Ovary (tissue), 3 donors: ENCODE results near the gene TOGARAM2.

Experiments
- EP300 ChIP-seq: sonication (generic); formaldehyde crosslinking; IDR thresholded peaks from one replicate; pipeline ENCODE4 v1.6.1; 2017; ENCODE audit warnings: antibody characterized with exemption
- POLR2A ChIP-seq: fragments of 450-650 bp; IDR thresholded peaks from one replicate; pipeline ENCODE4 v1.6.1; 2017; ENCODE audit warnings: antibody characterized with exemption, mild to moderate bottlenecking, moderate library complexity
- TF ChIP-seq, protein P1 (sequence below), 3 donors: fragments of 450-650 bp in 2 of 3; fragments of 200-600 bp in 1 of 3; IDR thresholded peaks; one replicate each; pipeline versions ENCODE4 v1.5.1 to v1.8.0; 2016 to 2022; ENCODE audit warnings: antibody characterized with exemption in 3 of 3, mild to moderate bottlenecking in 1 of 3
- donor health status: DM: no; HTN: no; CAD: no.

DNA sequence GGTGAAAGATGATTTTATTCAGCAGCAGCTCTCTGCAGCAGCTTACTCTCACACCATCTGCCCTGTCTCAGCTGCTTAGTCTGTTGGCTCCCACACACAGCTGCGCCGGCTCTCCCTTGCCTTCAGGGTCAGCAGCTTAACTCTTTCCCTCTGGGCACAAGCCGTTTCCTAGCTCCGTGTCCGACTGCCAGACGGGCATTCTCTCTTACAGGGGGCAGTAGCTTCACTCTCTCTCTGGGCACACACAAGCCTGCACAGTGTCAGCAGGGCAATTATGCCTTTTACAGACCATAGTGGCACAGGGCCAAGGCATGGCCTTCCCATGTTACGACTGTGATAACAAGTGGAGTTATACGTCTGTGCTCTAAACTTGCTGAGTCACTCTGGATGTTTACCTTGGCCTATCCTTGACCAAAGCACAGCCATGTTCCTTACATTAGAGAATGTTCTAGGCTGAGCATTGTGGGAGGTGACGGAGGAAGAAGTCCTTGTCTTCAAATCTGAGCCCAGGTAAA lies 61.5 kb downstream of the TOGARAM2 start:
- TF ChIP-seq EP300 (no peak), POLR2A (no peak)
- TF ChIP-seq, protein P1, sequence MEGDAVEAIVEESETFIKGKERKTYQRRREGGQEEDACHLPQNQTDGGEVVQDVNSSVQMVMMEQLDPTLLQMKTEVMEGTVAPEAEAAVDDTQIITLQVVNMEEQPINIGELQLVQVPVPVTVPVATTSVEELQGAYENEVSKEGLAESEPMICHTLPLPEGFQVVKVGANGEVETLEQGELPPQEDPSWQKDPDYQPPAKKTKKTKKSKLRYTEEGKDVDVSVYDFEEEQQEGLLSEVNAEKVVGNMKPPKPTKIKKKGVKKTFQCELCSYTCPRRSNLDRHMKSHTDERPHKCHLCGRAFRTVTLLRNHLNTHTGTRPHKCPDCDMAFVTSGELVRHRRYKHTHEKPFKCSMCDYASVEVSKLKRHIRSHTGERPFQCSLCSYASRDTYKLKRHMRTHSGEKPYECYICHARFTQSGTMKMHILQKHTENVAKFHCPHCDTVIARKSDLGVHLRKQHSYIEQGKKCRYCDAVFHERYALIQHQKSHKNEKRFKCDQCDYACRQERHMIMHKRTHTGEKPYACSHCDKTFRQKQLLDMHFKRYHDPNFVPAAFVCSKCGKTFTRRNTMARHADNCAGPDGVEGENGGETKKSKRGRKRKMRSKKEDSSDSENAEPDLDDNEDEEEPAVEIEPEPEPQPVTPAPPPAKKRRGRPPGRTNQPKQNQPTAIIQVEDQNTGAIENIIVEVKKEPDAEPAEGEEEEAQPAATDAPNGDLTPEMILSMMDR (IDR thresholded peaks at IDR 0.05): no peak
